Neural crest cell (in vitro differentiated cells): ENCODE data around the gene MEF2A. TPM values are rescaled to one million over a fixed set of nuclear protein-coding genes. Genes with fewer than 3 reads are reported as not detected.

Experiments
- DNase-seq: peaks from one replicate; pipeline ENCODE4 v3.0.0; 2021; ENCODE audit warnings: low read depth, mixed read lengths, low spot score
- H3K27ac Mint-ChIP-seq: one replicate; pipeline ENCODE4 v1.8.0; 2021; ENCODE audit warnings: mild to moderate bottlenecking, mixed read lengths; ENCODE audit not compliant: unreplicated experiment
- H3K27me3 Mint-ChIP-seq: 2 replicates; pipeline ENCODE4 v1.8.0; 2021; ENCODE audit warnings: low read depth, mild to moderate bottlenecking, mixed read lengths
- H3K36me3 Mint-ChIP-seq: 2 replicates; pipeline ENCODE4 v1.8.0; 2021; ENCODE audit warnings: low read depth, mild to moderate bottlenecking, mixed read lengths
- H3K4me1 Mint-ChIP-seq: 2 replicates; pipeline ENCODE4 v1.8.0; 2021; ENCODE audit warnings: mixed read lengths
- H3K4me3 Mint-ChIP-seq: one replicate; pipeline ENCODE4 v1.8.0; 2021; ENCODE audit warnings: mild to moderate bottlenecking, mixed read lengths
- H3K9me3 Mint-ChIP-seq: 2 replicates; pipeline ENCODE4 v1.8.0; 2021; ENCODE audit warnings: mixed read lengths
- CTCF ChIP-seq: fragments of 200-600 bp; sonication (generic); conservative IDR thresholded peaks from 2 replicates; pipeline ENCODE4 v1.5.0; 2021; ENCODE audit warnings: antibody characterized with exemption, mild to moderate bottlenecking
- total RNA-seq: library from RNA; stranded (reverse); gene quantifications from 2 replicates; pipeline ENCODE4 v1.2.1, GENCODE V29; 2021

MEF2A gene
- total RNA-seq, 1 donor from 2014 or later: 21.5 TPM

DNA sequence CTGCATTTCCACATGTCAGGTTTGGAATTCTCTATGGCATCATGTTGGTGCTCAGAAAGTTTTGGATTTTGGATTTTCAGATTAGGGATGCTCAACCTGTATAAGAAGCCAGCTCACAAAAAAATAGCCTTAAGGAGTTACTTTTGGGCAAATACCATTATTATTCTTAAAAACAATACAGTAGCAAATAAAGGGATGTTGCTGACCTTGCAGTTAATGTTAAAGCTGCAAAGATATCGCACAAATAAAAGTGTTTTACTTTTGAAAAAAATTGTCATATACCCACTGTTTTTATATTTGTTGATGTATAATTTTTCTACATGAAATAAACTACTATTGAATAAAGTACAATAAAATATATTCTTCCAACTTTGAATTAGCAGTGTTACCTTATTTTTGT is 107.3 kb downstream of the MEF2A start:
- H3K4me3 Mint-ChIP-seq: no peak overlapping the region
- H3K9me3 Mint-ChIP-seq: no peaks in the 10 kb centered on the region
- TF ChIP-seq CTCF: no peak
- no peak for DNase-seq
- no peaks in the 10 kb centered on the region for H3K27me3 Mint-ChIP-seq
- H3K4me1 Mint-ChIP-seq: no peaks in the 10 kb centered on the region
- H3K27ac Mint-ChIP-seq: no peak overlapping the region
- H3K36me3 Mint-ChIP-seq: peaks cover 12% of the 10 kb centered on the region

GRCh38 chr15:99674279-99674678 is 108.5 kb downstream of the MEF2A start:
- Mint-ChIP-seq H3K27me3 (no peaks in the 10 kb centered on the region), H3K27ac (no peak overlapping the region), H3K9me3 (no peaks in the 10 kb centered on the region), H3K4me1 (no peaks in the 10 kb centered on the region), H3K36me3 (peaks cover 17% of the 10 kb centered on the region), H3K4me3 (no peak overlapping the region)
- TF ChIP-seq CTCF: no peak
- DNase-seq: no peak

DNA sequence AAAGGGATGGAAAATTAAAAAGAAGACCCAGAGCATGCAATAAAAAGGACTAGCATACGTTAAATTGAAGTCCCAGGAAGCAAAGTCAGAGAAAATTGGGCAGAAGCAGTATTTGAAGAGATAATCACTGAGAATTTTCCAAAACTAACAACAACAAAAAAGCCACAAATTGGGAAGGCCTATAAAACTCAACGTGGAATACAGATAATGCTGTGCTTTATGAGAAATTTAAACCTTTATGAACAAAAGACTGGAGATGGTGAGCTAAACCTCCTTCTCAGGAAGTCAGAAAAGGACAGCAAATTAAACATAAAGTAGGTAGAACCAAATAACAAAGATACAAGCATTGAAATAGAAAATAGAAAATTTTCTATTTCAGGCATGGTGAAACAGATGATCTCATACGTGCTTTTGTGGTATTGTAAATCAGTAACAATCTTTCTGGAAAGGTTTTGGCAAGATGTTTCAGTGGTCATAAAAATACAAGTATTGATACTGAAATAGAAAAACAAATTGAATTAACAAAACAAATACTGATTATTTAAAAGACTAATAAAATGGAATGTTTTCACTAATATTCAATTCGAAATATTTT is 111.9 kb downstream of the MEF2A start:
- H3K9me3 Mint-ChIP-seq: no peaks in the 10 kb centered on the region
- no peak for DNase-seq
- no peaks in the 10 kb centered on the region for H3K27me3 Mint-ChIP-seq
- H3K4me3 Mint-ChIP-seq: no peak overlapping the region
- H3K36me3 Mint-ChIP-seq: peaks cover 30% of the 10 kb centered on the region
- H3K27ac Mint-ChIP-seq: no peak overlapping the region
- no peaks in the 10 kb centered on the region for H3K4me1 Mint-ChIP-seq
- no peak for TF ChIP-seq CTCF

- peaks cover 47% of the 10 kb centered on the region for H3K36me3 Mint-ChIP-seq
- peaks cover 14% of the 10 kb centered on the region for H3K9me3 Mint-ChIP-seq
- no peaks in the 10 kb centered on the region for H3K4me1 Mint-ChIP-seq
- no peak for DNase-seq
- no peak overlapping the region for H3K4me3 Mint-ChIP-seq
- H3K27ac Mint-ChIP-seq: no peak overlapping the region
- no peaks in the 10 kb centered on the region for H3K27me3 Mint-ChIP-seq
- TF ChIP-seq CTCF: no peak
Observed at GRCh38 chr15:99680276-99680675, 114.5 kb downstream of the MEF2A start.

DNA sequence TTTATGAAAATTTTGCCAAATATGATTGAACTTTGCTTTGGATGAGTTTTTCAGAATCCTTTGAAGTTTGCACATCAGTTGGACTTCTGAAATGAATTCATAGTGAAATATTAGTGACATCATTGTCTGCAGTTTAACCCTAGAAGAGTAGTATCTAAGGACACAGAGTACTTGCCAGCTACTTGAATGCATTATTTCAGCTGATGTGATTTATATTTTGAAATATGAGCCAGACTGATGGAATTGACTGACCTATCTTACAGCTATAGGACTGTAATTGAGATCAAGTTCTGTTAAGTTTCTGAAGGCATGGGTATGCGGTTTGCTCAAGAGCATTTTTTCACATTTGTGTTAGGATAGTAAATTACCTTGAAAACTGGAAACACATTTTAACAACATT is 116.2 kb downstream of the MEF2A start:
- Mint-ChIP-seq H3K9me3 (peaks cover 28% of the 10 kb centered on the region), H3K27ac (no peak overlapping the region), H3K4me1 (no peaks in the 10 kb centered on the region), H3K36me3 (peaks cover 55% of the 10 kb centered on the region), H3K4me3 (no peak overlapping the region), H3K27me3 (no peaks in the 10 kb centered on the region)
- DNase-seq: no peak
- no peak for TF ChIP-seq CTCF
